Fibroblast of mammary gland (primary cell): ENCODE results near the gene PUM1.
"Not testable (repeated sequence)": the region's sequence is repeated elsewhere in the genome, so short reads cannot be mapped to it uniquely, and the experiment has no call there.

Experiments
- DNase-seq: peaks from one replicate; pipeline ENCODE4 v3.0.0-alpha.2; 2010; ENCODE audit warnings: low read depth
- H3K4me3 ChIP-seq: 2 replicates; pipeline ENCODE4 v1.5.1; 2011; ENCODE audit warnings: low read depth, mild to moderate bottlenecking, low read length, moderate library complexity; ENCODE audit not compliant: control insufficient read depth
- CTCF ChIP-seq: conservative IDR thresholded peaks from 2 replicates; pipeline ENCODE4 v1.5.1; 2011; ENCODE audit warnings: low read depth, low read length, inconsistent platforms; ENCODE audit not compliant: control insufficient read depth, insufficient read depth

PUM1 gene

GRCh38 chr1:30977105-30977504, 88.4 kb downstream of the PUM1 start:
- TF ChIP-seq CTCF, result peak; percentile 40
- H3K4me3 ChIP-seq, result no peak overlapping the region
- peak; percentile 55 for DNase-seq

GRCh38 chr1:30976143-30976542, 89.4 kb downstream of the PUM1 start:
- no peak for TF ChIP-seq CTCF
- peak; percentile 44 for DNase-seq
- no peak overlapping the region for H3K4me3 ChIP-seq

DNA sequence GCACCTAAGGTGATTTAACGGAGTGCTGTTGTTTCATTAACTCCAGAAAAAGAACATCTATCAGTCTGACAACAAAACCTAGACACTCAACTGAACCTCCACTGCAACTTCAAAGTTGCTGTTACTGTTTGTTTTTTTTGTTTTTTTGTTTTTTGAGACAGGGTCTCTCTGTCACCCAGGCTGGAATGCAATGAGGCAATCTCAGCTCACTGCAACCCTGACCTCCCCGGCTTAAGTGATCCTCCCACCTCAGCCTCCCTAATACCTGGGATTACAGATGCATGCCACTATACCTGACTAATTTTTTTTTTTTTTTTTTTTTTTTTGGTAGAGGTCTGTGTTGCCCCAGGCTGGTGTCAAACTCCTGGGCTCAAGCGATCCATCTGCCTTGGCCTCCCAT, 90.3 kb downstream of the PUM1 start:
- H3K4me3 ChIP-seq, result no peak overlapping the region
- TF ChIP-seq CTCF, result no peak
- DNase-seq, result no peak

- TF ChIP-seq CTCF, result no peak
- DNase-seq, result no peak
- no peak overlapping the region for H3K4me3 ChIP-seq
Measured at GRCh38 chr1:30974536-30974935, 91.0 kb downstream of the PUM1 start.

GRCh38 chr1:30972349-30972748, 93.2 kb downstream of the PUM1 start:
- not testable (repeated sequence) for H3K4me3 ChIP-seq, DNase-seq

DNA sequence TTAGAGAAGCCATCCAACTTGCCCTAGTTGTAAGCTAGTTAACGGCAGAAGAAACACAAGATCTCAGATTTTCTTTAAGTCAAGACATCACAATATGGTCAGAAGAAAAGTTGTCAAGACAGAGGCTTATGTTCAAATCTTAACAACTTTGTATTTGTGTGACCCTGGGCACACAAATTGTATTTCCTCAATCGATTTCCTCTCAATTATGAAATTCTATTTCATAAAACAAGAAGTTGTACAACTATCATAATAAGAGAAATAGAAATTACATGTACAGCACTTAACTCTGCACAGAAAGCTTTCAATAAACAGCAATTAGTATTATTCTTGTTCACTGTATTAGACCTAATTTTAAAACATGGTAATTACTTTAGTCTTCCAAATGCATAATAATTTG, 94.0 kb downstream of the PUM1 start:
- DNase-seq, result no peak
- H3K4me3 ChIP-seq, result no peak overlapping the region
- no peak for TF ChIP-seq CTCF

- DNase-seq, result no peak
- TF ChIP-seq CTCF, result no peak
- no peak overlapping the region for H3K4me3 ChIP-seq
Measured at GRCh38 chr1:30969903-30970302, 95.6 kb downstream of the PUM1 start.
